Measurements from ENCODE around the gene NPAS3. TPM values are rescaled to one million over a fixed set of nuclear protein-coding genes. Genes with fewer than 3 reads are reported as not detected.

Gene NPAS3
- total and polyA plus RNA-seq, 2 donors = 1.0 to 1.2 TPM

DNA sequence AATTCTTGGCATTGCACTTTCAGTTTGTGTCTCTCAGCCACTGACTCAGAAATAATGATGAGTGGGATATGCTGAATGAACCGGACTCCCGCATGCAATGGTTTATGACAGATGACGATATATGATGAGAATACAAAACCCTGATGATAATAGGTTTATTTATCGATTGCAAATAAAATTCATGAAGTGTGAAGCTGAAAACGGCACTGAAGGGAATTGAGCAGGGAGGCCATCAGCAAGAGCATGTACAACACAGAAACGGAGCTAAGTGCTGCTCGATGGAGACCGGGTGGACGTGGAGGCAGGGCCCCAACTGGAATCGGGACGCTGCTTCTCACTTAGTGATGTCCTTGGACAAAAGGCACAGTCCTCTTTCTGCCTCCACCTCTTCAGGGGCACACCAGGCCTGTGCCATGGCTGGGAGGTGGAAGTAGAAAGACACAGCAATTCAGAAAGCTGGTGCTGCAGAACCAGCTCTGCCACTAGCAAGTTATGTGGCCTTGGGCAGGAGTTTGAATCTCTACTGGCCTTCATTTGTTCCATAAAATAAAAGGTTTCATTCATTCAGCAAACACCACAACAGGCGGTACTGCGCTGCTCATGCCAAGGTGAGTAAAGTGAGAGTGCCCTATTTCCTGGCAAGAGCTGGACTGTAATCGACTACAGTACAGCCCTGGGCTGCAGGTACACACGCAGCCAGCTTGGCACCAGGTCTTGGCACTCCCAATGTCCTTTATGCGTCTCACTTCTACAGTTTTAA is 895.2 kb downstream of the NPAS3 start:
- H3K9me3 ChIP-seq (ENCODE audit: control insufficient read depth in 2 of 2, insufficient read depth in 1 of 2, low read length in 1 of 2) = no peaks in the 10 kb centered on the region
- no peak for DNase-seq (ENCODE audit: low read depth in 6 of 9, low spot score in 9 of 9)

DNA sequence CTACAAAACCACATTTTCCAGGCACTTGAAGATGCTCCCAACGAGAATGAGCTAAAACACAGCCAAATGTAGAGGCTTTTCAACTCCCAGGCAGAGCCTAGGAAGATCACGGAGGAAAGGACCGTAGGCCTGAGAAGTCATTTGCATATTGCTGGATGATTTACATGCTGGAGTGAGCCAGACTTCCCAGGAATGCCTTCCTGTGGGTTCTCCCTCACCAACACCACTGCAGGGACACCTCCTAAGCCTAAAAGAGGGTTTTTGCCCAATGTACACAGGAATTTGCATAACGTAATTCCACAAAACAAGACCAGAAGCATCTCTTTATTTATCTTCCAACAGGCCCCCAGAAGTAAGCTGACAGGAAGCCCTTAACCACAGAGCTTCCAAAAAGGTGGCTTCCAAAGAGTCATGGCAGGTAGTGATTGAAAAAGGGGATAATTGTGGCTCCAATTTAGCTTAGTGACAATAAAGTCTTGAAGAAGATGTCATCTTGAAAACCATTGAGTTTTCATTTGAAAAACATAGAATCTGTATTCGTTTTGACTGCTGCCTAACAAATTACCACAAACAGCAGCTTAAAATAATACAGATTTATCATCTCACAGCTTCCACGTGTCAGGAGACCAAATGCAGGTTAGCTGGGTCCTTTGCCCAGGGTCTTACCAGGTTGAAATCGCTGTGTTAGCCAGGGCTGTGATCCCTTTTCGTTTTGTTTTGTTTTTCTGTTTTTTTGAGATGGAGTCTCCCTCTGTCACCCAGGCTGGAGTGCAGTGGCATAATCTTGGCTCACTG is 896.0 kb downstream of the NPAS3 start:
- DNase-seq (ENCODE audit: low read depth in 6 of 9, low spot score in 9 of 9) = no peak
- Histone ChIP-seq H3K4me1 (ENCODE audit: control insufficient read depth in 2 of 2, insufficient read depth in 2 of 2, low read length in 2 of 2) (no peaks in the 10 kb centered on the region), H3K27ac (ENCODE audit: low read depth in 1 of 2, low read length in 1 of 2) (no peak overlapping the region), H3K4me3 (ENCODE audit: low read length in 2 of 2) (no peak overlapping the region), H3K9me3 (ENCODE audit: control insufficient read depth in 2 of 2, insufficient read depth in 1 of 2, low read length in 1 of 2) (no peaks in the 10 kb centered on the region), H3K36me3 (ENCODE audit: control insufficient read depth in 2 of 2, insufficient read depth in 2 of 2, low read length in 1 of 2) (no peaks in the 10 kb centered on the region), H3K27me3 (ENCODE audit: control insufficient read depth in 2 of 2, insufficient read depth in 1 of 2, low read length in 1 of 2) (no peaks in the 10 kb centered on the region)
- WGBS = 90% methylated on average over 8 of the region's 8 CpGs

More for the DNA sequence above, 895.2 kb downstream of the NPAS3 start:
- 92% methylated on average over 16 of the region's 16 CpGs for WGBS
- Histone ChIP-seq H3K27me3 (ENCODE audit: control insufficient read depth in 2 of 2, insufficient read depth in 1 of 2, low read length in 1 of 2) (no peaks in the 10 kb centered on the region), H3K27ac (ENCODE audit: low read depth in 1 of 2, low read length in 1 of 2) (no peak overlapping the region), H3K36me3 (ENCODE audit: control insufficient read depth in 2 of 2, insufficient read depth in 2 of 2, low read length in 1 of 2) (no peaks in the 10 kb centered on the region), H3K4me3 (ENCODE audit: low read length in 2 of 2) (no peak overlapping the region), H3K4me1 (ENCODE audit: control insufficient read depth in 2 of 2, insufficient read depth in 2 of 2, low read length in 2 of 2) (no peaks in the 10 kb centered on the region)

DNA sequence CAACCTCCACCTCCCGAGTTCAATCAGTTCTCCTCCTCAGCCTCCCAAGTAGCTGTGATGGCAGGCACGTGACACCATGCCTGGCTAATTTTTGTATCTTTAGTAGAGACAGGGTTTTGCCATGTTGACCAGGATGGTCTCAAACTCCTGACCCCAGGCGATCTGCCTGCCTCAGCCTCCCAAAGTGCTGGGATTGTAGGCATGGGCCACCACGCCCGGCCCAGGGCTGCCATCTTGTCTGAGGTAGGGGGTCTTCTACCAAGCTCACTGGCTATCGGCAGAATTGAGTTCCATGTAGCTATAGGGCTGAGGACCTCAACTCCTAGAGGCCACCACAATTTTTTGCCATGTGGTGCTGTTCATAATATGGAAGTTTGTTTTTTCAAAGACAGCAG is 896.6 kb downstream of the NPAS3 start:
- Histone ChIP-seq H3K36me3 (ENCODE audit: control insufficient read depth in 2 of 2, insufficient read depth in 2 of 2, low read length in 1 of 2) (no peaks in the 10 kb centered on the region), H3K4me1 (ENCODE audit: control insufficient read depth in 2 of 2, insufficient read depth in 2 of 2, low read length in 2 of 2) (no peaks in the 10 kb centered on the region), H3K9me3 (ENCODE audit: control insufficient read depth in 2 of 2, insufficient read depth in 1 of 2, low read length in 1 of 2) (no peaks in the 10 kb centered on the region), H3K27me3 (ENCODE audit: control insufficient read depth in 2 of 2, insufficient read depth in 1 of 2, low read length in 1 of 2) (no peaks in the 10 kb centered on the region), H3K27ac (ENCODE audit: low read depth in 1 of 2, low read length in 1 of 2) (no peak overlapping the region), H3K4me3 (ENCODE audit: low read length in 2 of 2) (no peak overlapping the region)
- 95% methylated on average over 6 of the region's 6 CpGs for WGBS
- no peak for DNase-seq (ENCODE audit: low read depth in 6 of 9, low spot score in 9 of 9)

DNA sequence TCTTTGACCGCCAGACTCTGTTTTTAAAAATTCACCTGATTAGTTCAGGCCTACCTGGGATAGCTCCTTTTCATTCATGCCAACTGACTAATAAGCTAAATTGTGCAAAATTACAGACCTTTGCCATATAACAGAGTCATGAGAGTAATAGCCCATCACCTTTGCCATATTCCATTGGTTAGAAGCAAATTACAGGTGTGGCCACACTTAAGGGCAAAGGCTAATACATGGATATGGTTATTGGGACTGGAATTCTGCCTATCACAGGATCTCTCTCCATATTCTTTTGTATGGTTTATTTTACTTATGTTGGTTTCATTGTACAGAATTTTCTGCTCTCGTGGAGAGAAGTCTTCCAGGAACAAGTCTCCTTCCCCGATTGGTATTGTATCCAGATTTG is 897.0 kb downstream of the NPAS3 start:
- H3K36me3 ChIP-seq (ENCODE audit: control insufficient read depth in 2 of 2, insufficient read depth in 2 of 2, low read length in 1 of 2) = no peaks in the 10 kb centered on the region
- 97% methylated on average over 3 of the region's 3 CpGs for WGBS
- no peak for DNase-seq (ENCODE audit: low read depth in 6 of 9, low spot score in 9 of 9)

DNA sequence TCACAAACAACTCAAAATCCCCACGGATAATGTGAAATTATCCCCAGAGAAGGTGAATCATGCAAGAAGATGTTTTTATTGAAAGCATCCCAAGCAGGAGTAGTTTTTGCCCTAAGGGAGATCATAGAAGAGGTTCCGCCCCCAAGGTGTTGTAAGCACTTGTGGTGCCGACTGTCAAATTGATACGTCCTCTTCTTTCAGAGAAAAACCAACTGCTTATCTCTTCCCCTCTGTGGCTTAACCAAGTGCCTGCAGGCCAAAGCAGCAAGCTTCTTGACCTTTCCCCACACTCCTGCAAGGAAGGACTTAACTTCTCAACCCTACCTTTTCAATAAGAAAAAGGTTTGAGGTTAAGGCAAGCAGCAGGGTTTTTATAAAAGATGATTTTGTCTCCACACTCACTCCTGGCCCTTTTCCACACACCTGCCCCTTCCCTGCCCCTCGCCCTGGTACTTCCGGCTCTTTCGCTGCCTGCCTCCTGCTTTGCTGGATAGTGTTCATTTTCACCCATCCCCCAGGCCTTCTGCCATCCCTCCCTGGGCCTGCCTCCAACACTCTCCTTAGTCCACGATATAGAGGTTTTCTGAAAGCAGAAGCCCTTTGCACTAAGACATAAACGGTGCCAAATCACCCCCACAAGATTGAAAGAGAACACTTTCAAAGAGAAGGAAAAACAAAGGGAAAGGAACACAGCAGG is 897.7 kb downstream of the NPAS3 start:
- WGBS = 80% methylated on average over 9 of the region's 9 CpGs
- Histone ChIP-seq H3K27me3 (ENCODE audit: control insufficient read depth in 2 of 2, insufficient read depth in 1 of 2, low read length in 1 of 2) (no peaks in the 10 kb centered on the region), H3K36me3 (ENCODE audit: control insufficient read depth in 2 of 2, insufficient read depth in 2 of 2, low read length in 1 of 2) (no peaks in the 10 kb centered on the region), H3K27ac (ENCODE audit: low read depth in 1 of 2, low read length in 1 of 2) (no peak overlapping the region), H3K4me1 (ENCODE audit: control insufficient read depth in 2 of 2, insufficient read depth in 2 of 2, low read length in 2 of 2) (no peaks in the 10 kb centered on the region), H3K4me3 (ENCODE audit: low read length in 2 of 2) (no peak overlapping the region), H3K9me3 (ENCODE audit: control insufficient read depth in 2 of 2, insufficient read depth in 1 of 2, low read length in 1 of 2) (no peaks in the 10 kb centered on the region)
- no peak for DNase-seq (ENCODE audit: low read depth in 6 of 9, low spot score in 9 of 9)

More for the DNA sequence above, 897.0 kb downstream of the NPAS3 start:
- Histone ChIP-seq H3K9me3 (ENCODE audit: control insufficient read depth in 2 of 2, insufficient read depth in 1 of 2, low read length in 1 of 2) (no peaks in the 10 kb centered on the region), H3K27me3 (ENCODE audit: control insufficient read depth in 2 of 2, insufficient read depth in 1 of 2, low read length in 1 of 2) (no peaks in the 10 kb centered on the region), H3K4me3 (ENCODE audit: low read length in 2 of 2) (no peak overlapping the region), H3K27ac (ENCODE audit: low read depth in 1 of 2, low read length in 1 of 2) (no peak overlapping the region), H3K4me1 (ENCODE audit: control insufficient read depth in 2 of 2, insufficient read depth in 2 of 2, low read length in 2 of 2) (no peaks in the 10 kb centered on the region)

DNA sequence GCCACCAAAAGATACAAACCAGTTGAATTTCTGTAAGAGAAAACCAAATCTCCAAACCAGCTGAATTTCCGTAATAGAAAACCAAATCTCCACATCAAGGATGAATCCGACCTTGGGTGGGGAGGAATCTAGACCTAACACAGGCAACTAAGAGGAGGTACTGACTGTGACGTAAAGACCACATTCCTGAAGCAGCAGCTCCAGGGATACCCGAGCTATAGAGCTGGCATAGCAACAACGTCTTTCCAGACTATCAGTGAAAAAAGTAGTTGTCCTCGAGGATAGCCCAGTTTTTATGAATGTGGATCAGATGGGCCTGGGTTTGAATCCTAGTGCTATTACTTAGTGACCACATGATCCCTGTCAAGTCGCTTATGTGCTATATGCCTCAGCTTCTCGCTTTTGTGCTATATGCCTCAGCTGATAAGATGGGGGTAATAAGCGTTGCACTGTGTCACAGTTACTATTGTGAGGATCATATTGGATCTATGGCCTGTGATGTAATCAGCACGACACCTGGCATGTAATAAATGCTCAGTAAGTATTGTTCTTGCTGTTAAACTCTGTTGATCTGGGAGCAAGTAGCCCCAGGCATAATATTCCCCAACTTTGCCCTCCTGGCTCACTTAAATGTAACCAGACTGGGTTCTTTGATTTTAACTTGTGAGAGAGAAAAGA is 898.4 kb downstream of the NPAS3 start:
- DNase-seq (ENCODE audit: low read depth in 6 of 9, low spot score in 9 of 9) = no peak
- no peaks in the 10 kb centered on the region for H3K27me3 ChIP-seq (ENCODE audit: control insufficient read depth in 2 of 2, insufficient read depth in 1 of 2, low read length in 1 of 2)
- no peaks in the 10 kb centered on the region for H3K4me1 ChIP-seq (ENCODE audit: control insufficient read depth in 2 of 2, insufficient read depth in 2 of 2, low read length in 2 of 2)
- H3K4me3 ChIP-seq (ENCODE audit: low read length in 2 of 2) = no peak overlapping the region
- H3K27ac ChIP-seq (ENCODE audit: low read depth in 1 of 2, low read length in 1 of 2) = no peak overlapping the region
- no peaks in the 10 kb centered on the region for H3K9me3 ChIP-seq (ENCODE audit: control insufficient read depth in 2 of 2, insufficient read depth in 1 of 2, low read length in 1 of 2)
- no peaks in the 10 kb centered on the region for H3K36me3 ChIP-seq (ENCODE audit: control insufficient read depth in 2 of 2, insufficient read depth in 2 of 2, low read length in 1 of 2)
- 97% methylated on average over 10 of the region's 10 CpGs for WGBS

DNA sequence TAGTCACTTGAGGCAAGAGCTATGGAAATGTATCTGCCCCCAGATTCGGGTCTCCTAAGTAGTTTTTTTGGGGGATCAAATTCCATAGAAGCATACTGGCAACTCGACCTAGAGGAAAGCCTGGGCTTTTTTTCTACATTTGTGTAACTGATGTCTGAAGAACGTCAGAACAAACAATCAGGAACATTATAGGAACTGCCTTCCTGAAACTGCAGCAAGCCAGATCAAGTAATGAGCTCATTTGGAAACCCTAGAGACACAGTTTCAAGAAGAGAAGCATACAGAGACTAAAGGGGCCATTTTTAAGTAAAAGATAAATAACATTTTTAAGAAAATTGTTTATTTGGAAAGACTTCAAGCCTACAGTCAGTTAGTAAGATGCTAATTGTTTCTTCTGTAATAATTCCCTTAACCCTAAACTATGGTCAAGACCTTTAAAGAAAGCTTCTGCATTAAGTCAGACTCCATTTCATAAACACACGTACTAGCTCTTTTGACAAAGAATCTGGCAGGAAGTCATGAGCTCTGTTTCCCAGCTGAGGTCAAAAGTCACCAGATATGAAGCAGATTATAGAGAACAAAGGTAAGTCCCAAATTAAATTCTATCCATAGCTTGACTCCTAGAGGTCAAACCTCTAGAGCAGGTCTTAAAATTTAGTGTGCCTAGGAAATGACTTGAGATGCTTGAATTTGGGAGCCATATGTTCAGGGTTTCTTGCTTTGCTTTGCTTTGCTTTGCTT is 899.4 kb downstream of the NPAS3 start:
- no peaks in the 10 kb centered on the region for H3K4me1 ChIP-seq (ENCODE audit: control insufficient read depth in 2 of 2, insufficient read depth in 2 of 2, low read length in 2 of 2)
- peak in 1 of 9 donors; percentile 25 for DNase-seq (ENCODE audit: low read depth in 6 of 9, low spot score in 9 of 9)
- H3K27me3 ChIP-seq (ENCODE audit: control insufficient read depth in 2 of 2, insufficient read depth in 1 of 2, low read length in 1 of 2) = no peaks in the 10 kb centered on the region
- H3K4me3 ChIP-seq (ENCODE audit: low read length in 2 of 2) = no peak overlapping the region
- H3K9me3 ChIP-seq (ENCODE audit: control insufficient read depth in 2 of 2, insufficient read depth in 1 of 2, low read length in 1 of 2) = no peaks in the 10 kb centered on the region
- H3K27ac ChIP-seq (ENCODE audit: low read depth in 1 of 2, low read length in 1 of 2) = no peak overlapping the region
- WGBS = 90% methylated on average over 4 of the region's 4 CpGs
- no peaks in the 10 kb centered on the region for H3K36me3 ChIP-seq (ENCODE audit: control insufficient read depth in 2 of 2, insufficient read depth in 2 of 2, low read length in 1 of 2)

DNA sequence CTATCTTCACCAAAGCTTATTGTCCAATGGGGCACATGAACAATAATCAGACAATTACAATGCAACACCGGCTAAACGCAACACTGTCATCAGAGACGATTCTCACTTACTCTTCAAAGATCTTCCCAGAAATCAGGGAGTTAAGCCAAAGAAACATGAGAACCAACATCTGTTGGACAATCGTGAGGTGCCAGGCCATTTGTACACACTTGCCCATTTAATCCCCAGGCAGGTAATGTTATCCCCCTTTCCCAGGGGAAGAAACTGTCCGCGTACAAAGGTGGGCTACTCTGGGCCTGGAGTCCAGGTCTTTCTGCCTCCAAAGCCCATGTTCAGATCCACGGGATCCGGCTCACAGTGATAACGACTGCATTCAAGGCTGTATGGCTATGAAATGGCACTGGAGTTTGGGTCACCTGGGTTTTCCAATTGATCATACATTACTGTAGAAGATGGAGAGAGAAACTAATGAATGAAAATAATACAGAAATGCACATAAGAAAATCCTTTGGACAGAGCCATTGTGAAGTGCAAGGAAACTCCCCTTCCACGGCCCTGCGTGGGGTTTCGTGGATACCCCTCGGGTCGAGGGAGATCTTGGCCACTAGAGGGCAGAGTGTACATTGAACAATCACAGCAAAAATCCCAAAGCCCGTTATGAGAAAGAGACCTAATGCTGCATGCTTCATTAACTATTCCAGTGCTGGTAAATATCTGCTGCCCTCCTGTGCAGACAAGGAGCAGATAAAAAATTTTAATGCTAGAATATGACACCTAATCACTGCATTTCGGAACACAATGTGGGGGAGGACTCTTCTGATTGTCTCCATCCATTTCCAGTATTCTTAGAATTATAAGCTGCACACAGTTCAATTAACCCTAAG is 900.8 kb downstream of the NPAS3 start:
- Histone ChIP-seq H3K27ac (ENCODE audit: low read depth in 1 of 2, low read length in 1 of 2) (no peak overlapping the region), H3K4me3 (ENCODE audit: low read length in 2 of 2) (no peak overlapping the region), H3K27me3 (ENCODE audit: control insufficient read depth in 2 of 2, insufficient read depth in 1 of 2, low read length in 1 of 2) (no peaks in the 10 kb centered on the region), H3K9me3 (ENCODE audit: control insufficient read depth in 2 of 2, insufficient read depth in 1 of 2, low read length in 1 of 2) (no peaks in the 10 kb centered on the region), H3K36me3 (ENCODE audit: control insufficient read depth in 2 of 2, insufficient read depth in 2 of 2, low read length in 1 of 2) (no peaks in the 10 kb centered on the region), H3K4me1 (ENCODE audit: control insufficient read depth in 2 of 2, insufficient read depth in 2 of 2, low read length in 2 of 2) (no peaks in the 10 kb centered on the region)
- WGBS = 61% methylated on average over 16 of the region's 16 CpGs
- DNase-seq (ENCODE audit: low read depth in 6 of 9, low spot score in 9 of 9) = peak; percentile 21 to 73 (median 44)

All from thymus (tissue), 11 donors.